Stimulated activated CD4-positive, alpha-beta T cell treated with anti-CD3 and anti-CD28 coated beads, TNF-alpha, amount 100 ng/mL, for 4 hours (primary cell): ENCODE results near the gene SPCS2.

Source experiments
- DNase-seq, 3 experiments: peaks; one replicate each; pipeline ENCODE4 v3.0.0-alpha.2; 2020; ENCODE audit warnings: low read depth in 3 of 3

SPCS2 gene

DNA sequence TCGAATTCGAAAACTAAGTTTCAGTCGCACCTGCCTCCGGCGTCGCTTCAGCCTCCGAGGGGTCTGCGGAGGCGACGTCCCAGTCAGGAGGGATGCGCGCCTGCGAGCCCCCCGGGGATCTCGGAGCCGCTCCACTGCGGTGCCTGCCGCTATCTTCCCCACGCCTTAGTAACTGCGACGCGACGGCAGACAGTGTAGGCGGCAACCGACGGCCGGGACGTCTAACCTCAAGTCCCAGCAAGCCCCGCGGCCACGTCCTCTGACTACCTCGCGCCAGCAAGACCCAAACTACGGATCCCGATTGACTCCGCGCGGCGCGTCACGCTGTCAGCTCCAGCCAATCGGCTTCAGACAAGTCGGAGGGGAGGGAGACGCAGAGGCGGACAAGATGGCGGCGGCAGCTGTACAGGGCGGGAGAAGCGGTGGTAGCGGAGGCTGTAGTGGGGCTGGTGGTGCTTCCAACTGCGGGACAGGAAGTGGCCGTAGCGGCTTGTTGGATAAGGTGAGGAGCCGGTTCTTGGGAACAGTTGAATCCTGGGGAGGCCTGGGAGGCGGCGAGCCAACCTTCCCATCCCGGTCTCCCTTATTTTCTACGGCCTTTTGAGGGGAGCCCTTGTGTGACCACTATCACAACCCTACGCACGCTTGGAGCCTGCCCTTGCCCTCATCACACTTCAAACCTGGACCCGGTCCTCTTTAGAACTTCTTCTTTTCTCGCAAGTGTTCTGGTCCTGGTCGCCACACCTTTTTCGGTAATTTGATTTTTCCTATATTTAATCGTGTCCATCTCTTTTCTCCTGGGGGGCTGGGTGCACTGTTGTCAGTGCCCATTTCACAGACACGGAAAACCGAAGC lies at the start of gene SPCS2, which contains the start of gene XRRA1:
Gene SPCS2 (plus strand): TSS at position 369 of the 855 bp plus-strand sequence. CDS start 20 bp downstream, at position 389.
Gene XRRA1 (minus strand): TSS at position 194 of the 855 bp plus-strand sequence. CDS start 8,213 bp downstream, outside the sequence.
- peak; percentile 90 to 98 (median 97) for DNase-seq

DNA sequence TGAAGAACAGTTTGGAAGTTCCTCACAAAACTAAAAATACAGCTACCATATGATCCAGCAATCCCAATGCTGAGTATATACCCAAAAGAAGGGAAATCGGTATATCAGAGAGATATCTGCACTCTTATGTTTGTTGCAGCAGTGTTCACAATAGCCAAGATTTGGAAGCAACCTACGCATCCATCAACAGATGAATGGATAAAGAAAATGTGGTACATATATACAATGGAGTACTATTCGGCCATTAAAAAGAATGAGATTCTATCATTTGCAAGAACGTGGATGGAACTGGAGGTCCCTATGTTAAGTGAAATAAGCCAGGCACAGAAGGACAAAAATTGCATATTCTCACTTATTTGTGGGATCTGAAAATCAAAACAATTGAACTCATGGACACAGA lies 46.7 kb upstream of the SPCS2 start:
- DNase-seq, result no peak

DNA sequence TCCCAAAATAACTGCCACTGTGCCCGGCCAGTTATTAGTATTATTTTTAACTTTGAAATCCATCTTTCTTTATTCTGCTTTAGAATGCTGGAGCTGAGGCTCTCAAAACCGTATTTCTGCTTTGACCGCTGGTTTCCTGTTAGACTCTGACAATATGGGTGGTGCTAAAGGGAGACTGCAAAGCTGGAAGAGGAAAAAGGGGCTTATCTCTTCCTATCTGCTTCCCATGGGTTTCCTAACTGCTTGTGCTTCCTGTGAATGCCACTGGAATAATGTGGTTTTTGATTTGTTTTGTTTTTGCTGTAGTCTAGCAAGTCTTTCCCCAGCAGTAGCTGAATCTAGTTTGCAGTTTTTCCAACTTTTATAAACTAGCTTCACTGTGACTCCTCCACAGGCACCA lies 43.7 kb upstream of the SPCS2 start:
- DNase-seq, result no peak

DNA sequence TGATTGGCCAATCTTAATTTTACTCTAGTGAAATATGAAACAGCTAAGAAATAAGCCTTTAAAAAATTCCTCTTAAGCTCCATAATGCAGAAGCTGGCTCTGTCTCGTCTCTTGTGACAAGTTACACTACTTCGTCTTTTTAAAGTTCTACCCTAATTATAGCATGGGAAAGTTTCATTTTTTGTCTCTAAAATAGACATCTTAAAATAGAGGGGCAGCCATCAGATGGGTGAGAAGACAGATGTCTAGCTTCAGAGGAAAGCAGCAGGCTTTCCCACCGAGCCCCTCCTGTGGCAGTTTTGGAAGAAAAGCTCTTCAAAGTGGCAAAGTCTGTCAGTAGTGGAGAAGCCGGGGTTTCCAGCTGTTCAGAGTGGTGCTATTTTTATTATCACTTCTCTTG lies 39.7 kb upstream of the SPCS2 start:
- no peak for DNase-seq

DNA sequence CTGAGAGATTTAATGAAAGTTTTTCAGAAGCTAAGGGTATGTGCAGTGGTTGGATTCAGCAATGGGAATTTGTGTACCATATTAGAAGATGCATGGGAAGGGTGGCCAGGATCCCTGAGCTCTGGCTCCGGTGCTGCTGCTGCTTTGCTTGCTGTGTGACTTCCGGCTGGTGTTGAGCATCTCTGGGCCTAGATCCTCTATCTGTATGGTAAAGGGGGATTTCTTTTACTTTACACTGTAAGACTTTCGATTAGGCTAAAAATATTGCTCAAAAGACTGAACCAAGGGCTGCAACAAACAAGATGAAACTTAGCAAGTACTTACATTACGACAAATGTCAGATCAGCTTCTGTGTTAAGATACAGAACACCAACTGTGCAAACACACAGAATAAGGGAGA lies 39.3 kb upstream of the SPCS2 start:
- DNase-seq, result no peak

DNA sequence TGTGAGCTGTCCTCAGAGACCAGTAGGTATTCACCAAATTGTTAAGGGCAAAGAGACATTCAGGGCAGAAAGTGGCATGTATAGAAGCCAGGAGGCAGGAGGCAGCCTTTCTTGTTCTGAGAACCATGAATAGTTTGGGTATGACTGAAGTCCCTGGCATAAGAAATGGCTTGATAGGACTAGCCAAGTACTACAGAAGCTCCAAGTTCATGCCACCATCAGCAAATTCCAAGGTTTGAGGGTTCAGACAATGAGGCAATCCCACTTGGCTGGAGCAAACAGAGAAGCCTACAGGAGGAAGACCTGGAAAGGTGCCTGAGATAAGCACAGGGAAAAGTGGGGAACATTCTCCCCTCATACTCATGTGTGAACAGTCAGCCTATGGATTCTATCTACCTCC lies 25.9 kb upstream of the SPCS2 start:
- DNase-seq, result no peak

DNA sequence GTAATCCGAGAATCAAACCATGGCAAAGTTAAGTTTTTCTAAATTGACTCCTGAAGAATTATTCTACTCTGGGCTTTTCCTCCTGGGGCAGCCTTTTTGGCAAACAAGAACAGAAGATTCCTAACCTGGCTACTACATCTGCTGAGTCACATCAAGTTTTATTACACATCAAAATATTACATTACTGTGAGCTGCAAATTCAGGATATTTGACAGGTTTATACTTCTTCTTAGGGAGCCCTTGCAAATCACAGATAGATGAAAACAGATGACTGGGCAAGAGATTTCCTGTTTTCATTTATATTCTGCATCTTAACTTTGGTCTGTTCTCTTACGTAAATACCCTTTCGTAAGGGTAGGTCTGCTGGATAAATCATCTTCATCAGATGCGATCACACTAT lies 23.8 kb upstream of the SPCS2 start:
- DNase-seq, result no peak

DNA sequence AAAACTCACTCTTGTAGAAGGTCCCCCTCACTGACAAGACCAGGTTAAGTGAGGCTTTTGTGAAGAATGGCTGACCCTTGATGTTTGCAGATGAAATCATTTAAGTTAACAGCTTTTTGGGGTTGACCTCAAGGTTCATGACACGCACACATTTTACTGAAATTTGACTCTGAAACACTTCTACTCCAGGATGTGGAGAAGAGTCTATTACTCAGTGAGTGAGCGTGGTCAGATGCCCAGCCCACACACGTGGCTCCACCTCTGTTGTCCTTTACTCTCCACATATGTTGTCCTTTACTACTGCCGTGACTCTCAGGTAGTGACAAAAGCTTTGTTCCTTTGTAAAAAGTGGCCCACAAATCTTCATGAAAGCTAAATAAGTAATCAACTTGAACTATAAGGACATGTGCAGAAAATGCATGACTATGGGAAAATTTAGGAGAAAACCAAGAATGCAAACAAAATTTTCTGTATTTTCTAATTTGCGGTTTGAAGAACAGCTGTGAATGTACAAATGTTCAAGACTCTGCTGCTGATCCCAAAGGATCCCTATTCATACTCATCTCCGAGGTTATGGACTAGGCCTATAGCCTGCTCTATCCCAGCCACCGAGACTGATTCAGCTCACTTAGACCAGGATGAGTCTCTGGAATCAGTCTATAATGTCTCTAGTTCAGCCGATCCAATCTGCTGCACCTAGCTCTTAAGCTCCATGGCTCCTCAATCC lies 22.6 kb upstream of the SPCS2 start:
- DNase-seq, result no peak

DNA sequence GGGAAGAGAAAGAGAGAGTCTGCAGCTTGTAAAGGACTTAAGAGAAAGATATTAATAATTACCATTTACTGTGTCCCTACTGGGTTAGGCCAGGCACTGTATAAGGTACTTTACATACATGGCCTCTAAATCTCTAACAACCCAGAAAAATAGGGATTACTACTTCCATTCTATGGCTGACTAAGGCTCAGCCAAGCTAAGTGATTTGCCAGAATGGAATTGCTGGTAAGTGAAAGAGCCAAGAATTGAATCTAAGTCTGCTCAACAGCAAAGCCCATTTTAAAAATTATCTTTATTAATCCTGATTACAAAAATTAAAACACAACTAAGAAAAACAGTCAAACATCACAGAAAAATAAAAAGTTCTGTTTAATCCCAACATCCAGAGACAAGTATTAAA lies 21.6 kb upstream of the SPCS2 start:
- DNase-seq, result no peak

DNA sequence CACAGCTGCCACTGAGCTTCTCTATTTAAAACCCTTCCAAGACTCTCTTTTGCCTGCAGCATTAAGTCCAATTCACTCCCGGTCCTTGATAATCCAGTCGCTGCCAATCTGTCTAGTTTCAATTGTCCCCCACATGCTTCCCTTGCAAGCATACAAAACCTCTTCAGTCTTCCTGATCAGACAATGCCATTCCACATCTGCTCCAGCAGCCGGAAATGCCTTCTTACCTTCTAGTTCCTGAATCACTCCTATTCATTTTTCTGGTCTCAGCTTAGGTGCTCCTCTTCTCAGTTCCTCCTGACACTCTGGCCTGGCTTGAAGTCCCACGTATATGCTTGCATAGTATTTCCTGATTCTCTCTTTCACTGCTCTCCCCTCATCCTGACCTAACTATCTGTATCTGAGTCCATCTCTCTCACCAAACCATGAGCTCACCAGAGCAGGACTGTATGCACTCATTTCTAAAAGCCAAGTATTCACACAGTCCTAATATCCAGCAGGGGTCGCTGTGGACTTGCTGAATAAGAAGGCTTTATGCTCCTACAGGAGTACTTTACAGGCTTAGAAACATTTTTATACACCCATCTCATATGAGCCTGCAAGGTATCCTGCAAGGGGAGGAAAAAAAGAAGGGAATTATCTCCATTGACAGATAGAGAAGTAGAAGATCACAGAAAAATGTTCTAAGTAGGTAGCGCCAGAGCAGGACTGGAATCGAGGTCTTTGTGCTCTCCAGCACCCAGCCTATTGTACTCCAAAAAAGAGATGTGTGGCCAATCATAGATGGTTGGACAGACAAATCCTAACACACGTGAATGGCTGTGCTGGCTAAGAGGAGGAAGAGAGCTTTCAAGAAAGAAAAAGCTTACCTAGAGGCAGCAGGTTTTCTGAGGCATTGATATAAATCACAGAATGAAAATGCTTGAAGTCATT lies 19.4 kb upstream of the SPCS2 start:
- DNase-seq, result peak in 2 of 3 experiments; percentile 18 to 61

DNA sequence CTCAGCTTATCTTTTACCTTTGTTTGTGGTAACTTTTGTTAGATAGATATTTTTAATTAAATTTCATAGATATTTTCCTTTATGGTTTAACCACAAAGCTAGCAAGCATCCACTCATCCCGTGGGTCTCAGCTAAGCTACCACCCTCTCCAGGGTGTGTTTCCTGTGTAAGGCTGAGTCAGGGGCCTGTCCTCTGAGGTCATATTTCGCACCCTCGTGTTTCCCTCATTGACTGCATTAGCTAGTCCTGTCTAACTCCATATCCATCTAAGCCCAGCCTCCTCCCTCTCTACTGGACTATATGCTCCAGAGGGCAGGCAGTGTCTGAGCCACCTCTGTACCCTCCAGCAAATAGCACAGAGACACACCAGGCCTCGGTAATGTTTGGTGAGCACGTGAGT lies 16.9 kb upstream of the SPCS2 start:
- no peak for DNase-seq

DNA sequence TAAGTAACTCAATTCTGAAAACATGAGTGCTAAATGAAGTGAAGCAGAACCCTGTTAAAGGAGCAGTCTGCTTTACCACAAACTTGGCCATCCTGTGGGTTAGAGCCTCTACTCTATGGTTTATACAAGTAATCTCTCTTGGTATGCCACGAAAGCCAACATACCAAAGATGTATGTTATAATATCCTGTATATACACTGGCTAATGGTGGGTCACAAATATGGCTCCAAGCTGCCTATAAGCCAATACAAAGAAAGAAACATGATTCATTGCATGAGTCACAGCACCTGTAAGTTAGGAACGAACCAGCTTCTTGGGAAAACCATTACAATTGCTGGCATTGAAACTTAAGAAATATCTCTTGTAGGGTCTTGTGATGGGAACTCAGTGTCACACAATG lies 16.3 kb upstream of the SPCS2 start:
- DNase-seq, result no peak

DNA sequence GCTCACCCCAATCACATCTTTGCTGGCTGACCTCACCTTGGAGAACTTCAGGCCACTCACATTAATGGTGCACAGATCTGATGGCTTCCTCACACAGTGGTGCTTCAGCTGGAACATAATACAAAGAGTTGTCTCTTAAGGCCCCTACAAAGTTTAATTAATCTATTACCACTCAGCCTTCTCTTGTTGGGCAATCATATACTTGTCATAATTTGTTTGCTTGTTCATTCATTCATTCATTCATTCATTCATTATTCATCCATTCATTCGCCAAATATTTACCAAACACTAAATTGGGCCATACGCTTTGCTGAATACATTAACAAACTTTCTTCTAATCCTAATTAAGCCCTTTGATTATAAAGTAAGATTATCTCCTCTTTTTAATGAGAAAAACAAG lies 15.3 kb upstream of the SPCS2 start:
- no peak for DNase-seq

DNA sequence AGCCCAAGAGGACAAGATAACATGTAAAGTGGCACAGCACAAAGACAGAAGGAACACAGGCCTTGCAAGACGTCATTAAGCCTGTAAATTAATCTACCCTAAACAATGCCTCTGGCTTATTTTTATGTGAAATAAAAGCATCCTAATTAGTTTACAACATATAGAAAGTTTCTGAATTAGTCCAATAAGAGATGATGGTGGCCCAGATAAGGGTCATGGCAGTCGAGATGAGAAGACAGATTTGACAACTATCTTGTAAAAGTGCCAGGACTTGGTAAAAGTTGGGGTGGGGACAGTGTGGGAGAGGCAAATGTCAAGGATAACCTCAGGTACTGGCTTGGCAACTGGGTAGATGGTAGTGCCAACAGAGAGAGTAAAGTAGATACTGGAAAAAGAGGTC lies 13.8 kb upstream of the SPCS2 start:
- no peak for DNase-seq

DNA sequence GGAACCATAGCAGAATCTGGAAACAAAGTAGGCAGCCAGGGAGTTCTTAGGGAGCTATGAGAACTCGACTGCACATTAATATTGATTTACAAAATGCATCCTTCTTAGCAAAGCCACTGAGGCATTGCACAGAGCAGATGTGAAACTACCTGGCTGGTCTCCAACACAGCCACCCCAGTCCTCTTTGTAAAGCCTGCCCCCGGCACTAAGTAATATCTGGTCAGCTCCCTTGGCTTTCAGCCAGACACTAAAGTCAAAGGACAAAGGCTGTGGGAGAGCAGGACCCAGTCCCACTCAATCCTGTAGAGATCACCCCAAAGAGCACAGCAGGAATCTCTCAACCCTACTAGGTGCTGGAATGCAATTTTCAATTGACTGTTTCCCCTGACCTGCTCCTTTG lies 13.0 kb upstream of the SPCS2 start:
- no peak for DNase-seq

DNA sequence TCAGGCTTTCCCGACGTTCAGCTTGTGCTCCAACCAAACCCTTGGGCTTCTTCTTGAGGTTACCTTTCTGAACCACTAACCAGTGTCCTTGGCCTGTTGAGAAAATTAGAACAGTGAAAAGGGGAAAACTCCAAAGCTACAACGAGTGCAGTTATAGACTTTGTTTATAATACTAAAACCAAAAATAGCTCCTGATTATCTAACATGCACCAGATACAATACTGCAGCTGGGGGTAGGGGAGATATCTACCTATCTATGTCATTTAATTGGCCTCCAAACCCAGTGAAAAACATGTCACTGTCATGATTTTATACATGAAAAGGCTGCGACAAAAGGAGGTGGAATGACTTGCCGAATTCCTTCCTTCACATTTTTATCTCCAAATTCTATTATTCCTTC lies 12.1 kb upstream of the SPCS2 start:
- no peak for DNase-seq

DNA sequence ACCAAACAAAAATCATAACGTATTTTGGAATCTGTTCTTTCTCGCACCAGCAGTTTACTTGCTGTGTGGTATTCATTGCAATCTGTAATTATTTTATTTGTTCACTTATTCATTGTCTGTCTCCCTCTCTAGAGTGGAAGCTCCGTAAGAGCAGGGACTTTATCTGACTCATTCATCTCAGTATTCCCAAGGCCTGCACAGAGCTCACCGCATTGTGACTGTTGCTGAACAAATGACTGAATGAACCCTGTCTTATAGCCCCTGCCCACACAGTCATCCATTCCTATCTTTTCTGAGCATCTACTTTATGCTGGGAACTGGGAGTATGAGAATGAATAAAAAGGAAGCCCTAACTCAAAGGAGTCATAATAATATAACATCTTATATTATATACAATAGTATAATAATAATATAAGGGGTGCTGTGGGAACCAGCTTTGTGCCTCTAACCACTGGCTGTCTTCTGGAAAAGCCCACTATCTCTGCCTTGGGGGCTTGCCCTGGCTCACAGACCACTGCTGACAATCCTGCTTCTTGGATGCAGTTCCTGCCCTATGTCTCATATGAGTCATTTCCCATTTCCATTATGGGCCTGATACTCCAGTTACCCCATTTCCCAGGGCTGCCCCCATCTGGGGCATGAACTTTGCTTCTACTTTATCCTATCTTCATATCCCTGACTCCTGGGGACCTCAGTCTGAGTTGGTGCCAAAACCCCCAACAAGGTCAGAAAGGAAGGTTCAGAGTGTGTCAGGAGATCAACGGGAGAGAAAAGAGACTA lies 11.2 kb upstream of the SPCS2 start:
- DNase-seq, result no peak

DNA sequence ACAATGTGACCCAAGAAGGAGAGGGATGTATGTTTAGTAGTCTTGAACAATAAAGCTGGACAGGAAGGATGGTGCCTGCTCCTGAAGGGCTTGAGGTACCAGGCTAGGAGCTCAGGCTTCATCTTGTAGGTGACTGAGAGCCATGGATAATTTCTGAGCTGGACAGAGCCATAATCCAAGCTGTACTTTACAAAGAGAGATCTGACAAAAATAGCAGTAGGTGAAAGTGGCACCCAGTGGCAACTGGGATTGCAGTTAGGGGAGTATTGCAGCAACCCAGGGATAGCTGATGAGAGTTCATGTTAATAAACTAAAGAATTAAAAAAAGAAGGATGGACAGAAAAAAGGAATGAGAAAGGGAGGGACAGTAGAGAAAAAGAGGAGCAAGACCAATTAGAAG lies 7.6 kb upstream of the SPCS2 start:
- DNase-seq, result no peak

DNA sequence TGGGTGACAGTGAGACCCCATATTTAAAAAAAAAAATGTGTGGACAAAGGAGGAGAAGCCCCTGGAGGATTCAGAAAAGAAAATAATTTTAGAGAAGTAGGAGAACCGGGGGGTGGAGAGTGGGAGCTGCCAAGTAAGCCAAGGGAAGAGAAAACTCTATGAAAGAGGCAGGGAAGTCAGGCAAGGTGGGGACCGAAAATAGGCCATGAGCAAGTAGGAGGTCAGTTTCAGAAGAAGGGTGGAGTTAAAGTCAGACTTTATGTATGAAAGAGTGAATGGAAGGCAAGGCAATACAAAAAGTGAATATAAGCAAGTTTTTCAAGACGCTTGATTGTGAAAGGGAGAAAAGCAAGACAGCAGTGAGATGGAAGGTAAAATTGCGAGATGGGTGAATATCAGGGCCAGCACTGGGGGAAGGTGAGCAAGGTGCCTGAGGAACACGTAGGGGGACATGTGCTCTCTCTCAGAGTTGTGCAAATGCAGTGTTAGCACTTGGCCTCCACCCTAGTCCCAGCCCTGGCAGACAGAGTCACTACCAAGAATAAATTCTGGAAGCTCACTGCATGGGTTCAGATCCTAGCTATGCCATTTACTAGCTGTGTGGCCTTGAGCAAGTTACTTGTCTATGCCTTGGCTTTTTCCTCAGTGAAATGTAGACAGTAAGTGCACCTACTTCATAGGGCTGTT lies 6.8 kb upstream of the SPCS2 start:
- DNase-seq, result no peak

DNA sequence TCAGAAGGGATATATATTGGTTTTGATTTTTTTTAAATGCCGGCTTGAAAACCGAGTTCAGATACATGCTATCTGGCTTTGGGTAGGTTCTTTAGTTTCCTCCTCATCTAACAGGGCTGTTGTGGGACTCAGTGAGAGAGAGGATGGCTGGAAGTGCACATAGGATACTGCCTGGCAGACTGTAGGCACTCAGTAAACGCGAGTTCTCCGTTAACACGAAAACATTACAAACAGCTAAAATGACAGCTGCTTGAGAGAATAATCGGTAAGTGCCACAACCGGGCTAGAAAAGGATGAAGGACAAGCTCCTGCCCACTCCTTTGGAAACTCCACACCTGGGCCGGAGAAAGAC lies 544 bp upstream of the SPCS2 start:
- DNase-seq, result no peak

DNA sequence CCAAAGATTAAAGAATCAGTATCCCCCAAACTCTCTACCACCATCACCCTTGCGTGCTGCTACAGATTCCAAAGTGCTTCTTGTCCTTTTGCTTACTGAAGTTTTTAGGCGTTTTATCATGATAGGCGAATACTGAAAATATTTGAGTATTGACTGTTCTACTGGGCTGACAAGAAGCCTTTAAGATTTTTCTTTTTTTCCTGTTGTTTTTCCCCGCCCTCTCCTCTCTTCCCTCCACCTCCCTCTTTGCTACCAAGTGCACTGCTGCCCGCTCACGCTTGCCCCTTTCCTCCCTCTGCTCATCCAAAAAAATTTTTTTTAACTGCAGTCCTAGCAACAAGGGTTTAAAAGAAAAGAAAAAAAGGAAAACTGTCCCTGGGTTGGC lies 679 bp downstream of the SPCS2 start:
- no peak for DNase-seq
